ENCODE measurements around the gene RPLP2. TPM values are rescaled to one million over a fixed set of nuclear protein-coding genes. Genes with fewer than 3 reads are reported as not detected.

The RPLP2 gene
- total RNA-seq, 6 experiments from 2014 or later = 1,532 to 1,781 (median 1,709) TPM

- peaks cover 11% of the 10 kb centered on the region for H3K4me1 Mint-ChIP-seq (ENCODE audit: low read depth)
- DNase-seq = no peak
- peaks cover 6% of the 10 kb centered on the region; the same call in 1 of the 2 replicates for H3K36me3 Mint-ChIP-seq (ENCODE audit: low read depth)
- H3K27ac Mint-ChIP-seq = no peak within 1 kb of the TSS; the same call in 1 of the 2 replicates
- no peak within 1 kb of the TSS for H3K4me3 Mint-ChIP-seq
- H3K27me3 Mint-ChIP-seq (ENCODE audit: insufficient read depth) = peaks cover 15% of the 10 kb centered on the region
- no peaks in the 10 kb centered on the region for H3K9me3 Mint-ChIP-seq
- TF ChIP-seq, protein P1, sequence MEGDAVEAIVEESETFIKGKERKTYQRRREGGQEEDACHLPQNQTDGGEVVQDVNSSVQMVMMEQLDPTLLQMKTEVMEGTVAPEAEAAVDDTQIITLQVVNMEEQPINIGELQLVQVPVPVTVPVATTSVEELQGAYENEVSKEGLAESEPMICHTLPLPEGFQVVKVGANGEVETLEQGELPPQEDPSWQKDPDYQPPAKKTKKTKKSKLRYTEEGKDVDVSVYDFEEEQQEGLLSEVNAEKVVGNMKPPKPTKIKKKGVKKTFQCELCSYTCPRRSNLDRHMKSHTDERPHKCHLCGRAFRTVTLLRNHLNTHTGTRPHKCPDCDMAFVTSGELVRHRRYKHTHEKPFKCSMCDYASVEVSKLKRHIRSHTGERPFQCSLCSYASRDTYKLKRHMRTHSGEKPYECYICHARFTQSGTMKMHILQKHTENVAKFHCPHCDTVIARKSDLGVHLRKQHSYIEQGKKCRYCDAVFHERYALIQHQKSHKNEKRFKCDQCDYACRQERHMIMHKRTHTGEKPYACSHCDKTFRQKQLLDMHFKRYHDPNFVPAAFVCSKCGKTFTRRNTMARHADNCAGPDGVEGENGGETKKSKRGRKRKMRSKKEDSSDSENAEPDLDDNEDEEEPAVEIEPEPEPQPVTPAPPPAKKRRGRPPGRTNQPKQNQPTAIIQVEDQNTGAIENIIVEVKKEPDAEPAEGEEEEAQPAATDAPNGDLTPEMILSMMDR (IDR thresholded peaks at IDR 0.05) = no peak
Observed at GRCh38 chr11:827897-828192, 18.1 kb downstream of the RPLP2 start, which contains the start of gene CRACR2B. CRACR2B (plus strand) TSS chr11:827919; CDS start chr11:828608, 689 bp downstream.

DNA sequence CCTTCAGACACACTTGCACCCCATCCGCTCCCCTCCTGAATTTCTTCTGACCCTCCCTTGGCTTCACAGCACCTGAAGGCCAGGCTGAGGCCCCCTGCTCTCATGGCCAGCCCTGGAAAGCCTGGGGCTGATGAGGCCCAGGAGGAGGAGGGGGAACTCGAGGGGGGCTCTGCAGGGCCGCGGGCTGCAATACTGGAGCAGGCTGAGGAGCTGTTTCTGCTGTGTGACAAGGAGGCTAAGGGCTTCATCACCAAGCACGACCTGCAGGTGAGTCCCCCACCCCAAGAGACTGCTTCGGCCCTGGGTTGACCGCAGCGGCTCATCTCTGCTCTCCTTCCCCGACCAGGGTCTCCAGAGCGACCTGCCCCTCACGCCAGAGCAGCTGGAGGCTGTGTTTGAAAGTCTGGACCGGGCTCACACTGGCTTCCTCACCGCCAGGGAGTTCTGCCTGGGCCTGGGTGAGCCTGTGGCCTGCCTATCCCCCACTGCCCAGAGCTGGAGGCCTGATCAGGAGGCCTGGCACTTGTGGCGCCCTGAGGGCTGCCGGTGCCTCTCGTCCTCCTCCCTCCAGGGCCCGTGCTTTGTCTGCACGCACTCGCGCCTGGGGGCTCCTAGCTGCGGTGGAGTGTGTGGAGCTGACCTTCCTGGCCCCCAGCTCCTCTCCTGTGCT is 18.9 kb downstream of the RPLP2 start:
- no peak for DNase-seq
- H3K27ac Mint-ChIP-seq = no peak overlapping the region
- H3K4me1 Mint-ChIP-seq (ENCODE audit: low read depth) = peaks cover 11% of the 10 kb centered on the region
- TF ChIP-seq, protein P1 (IDR thresholded peaks at IDR 0.05) = no peak
- H3K9me3 Mint-ChIP-seq = no peaks in the 10 kb centered on the region
- no peak overlapping the region for H3K4me3 Mint-ChIP-seq
- peaks cover 6% of the 10 kb centered on the region for H3K36me3 Mint-ChIP-seq (ENCODE audit: low read depth)
- H3K27me3 Mint-ChIP-seq (ENCODE audit: insufficient read depth) = peaks cover 14% of the 10 kb centered on the region

DNA sequence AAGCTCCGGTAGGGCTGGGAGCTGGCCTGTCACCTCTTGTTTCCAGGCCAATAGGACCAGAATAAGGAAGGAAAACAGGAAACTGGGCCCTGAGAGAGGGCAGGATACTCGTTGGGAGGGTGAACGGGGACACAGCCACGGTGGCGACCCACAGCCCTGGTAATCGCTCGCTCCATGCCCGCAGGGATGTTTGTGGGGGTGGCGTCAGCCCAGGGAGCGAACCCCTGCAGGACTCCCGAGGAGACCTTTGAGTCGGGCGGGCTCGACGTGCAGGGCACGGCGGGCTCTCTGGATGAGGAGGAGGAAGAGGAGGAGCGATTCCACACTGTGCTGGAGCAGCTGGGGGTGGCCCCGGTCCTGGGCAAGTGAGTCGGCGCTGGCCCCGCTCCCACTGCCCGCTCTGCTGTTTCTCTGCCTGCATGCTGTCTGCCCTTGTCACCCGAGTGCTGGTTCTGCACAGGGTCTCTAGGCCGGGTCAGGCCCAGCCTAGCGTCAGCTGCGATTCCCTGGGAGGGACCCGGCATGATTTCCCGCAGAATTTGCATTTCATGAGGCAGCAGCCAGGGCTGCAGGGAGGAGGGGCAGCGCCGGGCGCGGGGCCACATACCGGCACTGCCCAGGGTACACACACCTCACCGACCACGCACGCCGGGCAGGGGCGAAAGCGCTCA is 19.5 kb downstream of the RPLP2 start:
- Mint-ChIP-seq H3K36me3 (ENCODE audit: low read depth) (peaks cover 13% of the 10 kb centered on the region), H3K4me3 (no peak overlapping the region), H3K4me1 (ENCODE audit: low read depth) (peaks cover 18% of the 10 kb centered on the region), H3K27me3 (ENCODE audit: insufficient read depth) (peaks cover 21% of the 10 kb centered on the region), H3K9me3 (no peaks in the 10 kb centered on the region), H3K27ac (no peak overlapping the region)
- TF ChIP-seq, protein P1 (IDR thresholded peaks at IDR 0.05) = no peak
- DNase-seq = no peak

DNA sequence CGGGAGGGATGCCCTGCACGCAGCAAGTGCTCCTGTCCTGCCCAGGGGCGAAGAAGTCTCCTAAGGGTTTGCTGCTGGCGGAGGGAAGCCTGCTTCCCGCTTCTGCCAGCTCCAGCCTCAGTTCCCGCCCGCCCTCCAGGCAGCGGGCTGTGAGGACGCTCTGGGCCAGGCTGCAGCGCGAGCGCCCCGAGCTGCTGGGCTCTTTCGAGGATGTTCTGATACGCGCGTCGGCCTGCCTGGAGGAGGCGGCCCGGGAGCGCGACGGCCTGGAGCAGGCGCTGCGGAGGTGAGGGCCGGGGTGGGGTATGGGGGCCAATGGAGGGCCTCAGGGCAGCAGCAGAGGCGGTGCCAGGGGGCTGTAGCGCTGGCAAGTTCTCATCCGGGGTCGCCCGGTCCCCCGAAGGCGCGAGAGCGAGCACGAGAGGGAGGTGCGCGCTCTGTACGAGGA is 20.1 kb downstream of the RPLP2 start:
- Mint-ChIP-seq H3K4me1 (ENCODE audit: low read depth) (peaks cover 23% of the 10 kb centered on the region), H3K4me3 (peak overlapping the region; percentile 46), H3K27ac (no peak overlapping the region), H3K36me3 (ENCODE audit: low read depth) (peaks cover 14% of the 10 kb centered on the region), H3K9me3 (no peaks in the 10 kb centered on the region), H3K27me3 (ENCODE audit: insufficient read depth) (peaks cover 25% of the 10 kb centered on the region)
- TF ChIP-seq, protein P1 (IDR thresholded peaks at IDR 0.05) = no peak
- no peak for DNase-seq

DNA sequence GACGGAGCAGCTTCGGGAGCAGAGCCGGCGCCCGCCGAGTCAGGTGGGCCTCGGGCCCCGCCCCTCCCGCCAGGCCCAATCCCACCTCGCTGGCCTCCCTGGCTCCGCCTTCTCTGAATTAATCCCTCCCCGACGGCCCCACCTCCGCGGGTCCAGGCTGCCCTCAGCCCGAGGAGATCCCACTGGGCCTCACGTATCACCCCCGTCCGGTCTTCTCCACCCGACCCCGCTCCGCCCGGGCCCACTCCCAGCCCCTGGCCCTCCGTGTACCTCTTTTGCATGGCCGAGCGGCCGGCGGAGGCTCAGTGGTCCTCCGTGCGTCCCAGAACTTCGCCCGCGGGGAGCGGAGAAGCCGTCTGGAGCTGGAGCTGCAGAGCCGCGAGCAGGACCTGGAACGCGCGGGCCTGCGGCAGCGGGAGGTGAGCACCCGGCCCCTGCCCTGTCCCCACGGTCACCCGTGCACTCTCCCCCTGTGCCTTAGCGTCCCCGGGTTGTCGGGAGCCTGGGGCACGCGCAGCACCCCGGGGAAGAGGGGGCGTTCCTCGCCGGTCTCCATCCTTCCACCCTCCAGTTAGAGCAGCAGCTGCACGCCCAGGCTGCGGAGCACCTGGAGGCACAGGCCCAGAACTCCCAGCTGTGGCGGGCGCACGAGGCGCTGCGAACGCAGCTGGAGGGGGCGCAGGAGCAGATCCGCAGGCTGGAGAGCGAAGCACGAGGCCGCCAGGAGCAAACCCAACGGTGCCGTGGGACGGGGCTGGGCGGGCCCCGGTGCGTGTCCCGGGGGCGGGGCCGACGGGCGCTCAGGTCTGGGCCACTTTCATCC is 20.7 kb downstream of the RPLP2 start:
- peaks cover 26% of the 10 kb centered on the region for H3K27me3 Mint-ChIP-seq (ENCODE audit: insufficient read depth)
- peaks cover 8% of the 10 kb centered on the region for H3K36me3 Mint-ChIP-seq (ENCODE audit: low read depth)
- peak; percentile 47 for DNase-seq
- H3K4me1 Mint-ChIP-seq (ENCODE audit: low read depth) = peaks cover 29% of the 10 kb centered on the region
- no peaks in the 10 kb centered on the region for H3K9me3 Mint-ChIP-seq
- TF ChIP-seq, protein P1 (IDR thresholded peaks at IDR 0.05) = no peak
- H3K4me3 Mint-ChIP-seq = peak overlapping the region; percentile 46
- no peak overlapping the region for H3K27ac Mint-ChIP-seq

Measured in HFFc6 (cell line).